ENCODE measurements around the gene DCST2. TPM values are rescaled to one million over a fixed set of nuclear protein-coding genes. Genes with fewer than 3 reads are reported as not detected.

DCST2 gene
- polyA plus RNA-seq, 3 donors: 0.85 to 1.3 (median 1.3) TPM

GRCh38 chr1:155012026-155012546 is 21.5 kb downstream of the DCST2 start:
- no peak for DNase-seq (ENCODE audit: low read depth in 3 of 3, low spot score in 2 of 3)

- DNase-seq (ENCODE audit: low read depth in 3 of 3, low spot score in 2 of 3): no peak
Observed at GRCh38 chr1:155011437-155012025, 22.1 kb downstream of the DCST2 start.

- DNase-seq (ENCODE audit: low read depth in 3 of 3, low spot score in 2 of 3): no peak
Observed at GRCh38 chr1:155011004-155011416, 22.6 kb downstream of the DCST2 start.

- no peak for DNase-seq (ENCODE audit: low read depth in 3 of 3, low spot score in 2 of 3)
Observed at GRCh38 chr1:155010211-155010918, 23.2 kb downstream of the DCST2 start.

GRCh38 chr1:155009742-155010141 is 23.8 kb downstream of the DCST2 start:
- no peak for DNase-seq (ENCODE audit: low read depth in 3 of 3, low spot score in 2 of 3)

GRCh38 chr1:155009221-155009711 is 24.3 kb downstream of the DCST2 start:
- no peak for DNase-seq (ENCODE audit: low read depth in 3 of 3, low spot score in 2 of 3)

- no peak for DNase-seq (ENCODE audit: low read depth in 3 of 3, low spot score in 2 of 3)
Observed at GRCh38 chr1:155008015-155008941, 25.3 kb downstream of the DCST2 start.

GRCh38 chr1:155007251-155007828 is 26.2 kb downstream of the DCST2 start:
- no peak for DNase-seq (ENCODE audit: low read depth in 3 of 3, low spot score in 2 of 3)

- no peak for DNase-seq (ENCODE audit: low read depth in 3 of 3, low spot score in 2 of 3)
Observed at GRCh38 chr1:155006601-155007101, 26.9 kb downstream of the DCST2 start.

GRCh38 chr1:155005076-155006011 is 28.2 kb downstream of the DCST2 start:
- DNase-seq (ENCODE audit: low read depth in 3 of 3, low spot score in 2 of 3): no peak

GRCh38 chr1:155004352-155005075 is 29.1 kb downstream of the DCST2 start:
- no peak for DNase-seq (ENCODE audit: low read depth in 3 of 3, low spot score in 2 of 3)

GRCh38 chr1:155003766-155004351 is 29.7 kb downstream of the DCST2 start:
- DNase-seq (ENCODE audit: low read depth in 3 of 3, low spot score in 2 of 3): no peak

GRCh38 chr1:155003227-155003765 is 30.3 kb downstream of the DCST2 start:
- no peak for DNase-seq (ENCODE audit: low read depth in 3 of 3, low spot score in 2 of 3)

GRCh38 chr1:155002464-155003226 is 30.9 kb downstream of the DCST2 start, which contains the start of gene ZBTB7B:
Gene ZBTB7B (plus strand): TSS chr1:155002802. CDS start chr1:155014661, 11,859 bp downstream.
- no peak for DNase-seq (ENCODE audit: low read depth in 3 of 3, low spot score in 2 of 3)

GRCh38 chr1:155001675-155002463 is 31.7 kb downstream of the DCST2 start:
- peak in 2 of 3 donors; percentile 98 to 99 for DNase-seq (ENCODE audit: low read depth in 3 of 3, low spot score in 2 of 3)

GRCh38 chr1:155001425-155001674 is 32.2 kb downstream of the DCST2 start:
- no peak for DNase-seq (ENCODE audit: low read depth in 3 of 3, low spot score in 2 of 3)
